HEK293 (cell line): ENCODE results near the gene DPF3.

Experiments used
- CTCF ChIA-PET: fragments of 350-600 bp; formaldehyde crosslinking; extraction: SDS; loops from one replicate; lab custom pipeline; 2021; ENCODE audit warnings: antibody characterized with exemption; lab: Yijun Ruan, JAX
- POLR2A ChIA-PET: fragments of 300-600 bp; formaldehyde crosslinking; extraction: SDS; loops from one replicate; lab custom pipeline; 2020; ENCODE audit warnings: antibody characterized with exemption, inconsistent platforms; lab: Yijun Ruan, JAX
- H3K27ac ChIP-seq: fragments of 200-500 bp; sonication (Bioruptor generic); 2 replicates; pipeline ENCODE4 v1.5.1; 2014; ENCODE audit warnings: low read depth, low read length, control low read depth, inconsistent platforms; ENCODE audit errors: extremely low read depth
- H3K36me3 ChIP-seq, 2 experiments: fragments of 200-500 bp in 1 of 2; sonication (Bioruptor generic) in 1 of 2; 1 replicate in 1 of 2; 2 replicates in 1 of 2; pipeline ENCODE4 v1.5.1; 2014 to 2017; ENCODE audit warnings: inconsistent platforms in 2 of 2, low read length in 2 of 2; ENCODE audit not compliant: control insufficient read depth in 2 of 2, insufficient read depth in 1 of 2
- H3K4me1 ChIP-seq: fragments of 200-500 bp; sonication (Bioruptor generic); 2 replicates; pipeline ENCODE4 v1.5.1; 2014; ENCODE audit warnings: mild to moderate bottlenecking, low read length, inconsistent platforms; ENCODE audit not compliant: control insufficient read depth, insufficient read depth
- H3K4me3 ChIP-seq: 2 replicates; pipeline ENCODE4 v1.5.1; 2011; ENCODE audit warnings: low read depth, mild to moderate bottlenecking, control low read depth, low read length, moderate library complexity
- H3K9me3 ChIP-seq: fragments of 200-500 bp; sonication (Bioruptor generic); 2 replicates; pipeline ENCODE4 v1.5.1; 2014; ENCODE audit warnings: low read depth, low read length, inconsistent platforms; ENCODE audit not compliant: control insufficient read depth, insufficient read depth
- BCL11A ChIP-seq: fragments of 450-650 bp; formaldehyde crosslinking; IDR thresholded peaks from 2 replicates; pipeline ENCODE4 v1.5.1; 2016; ENCODE audit warnings: low read depth, missing biosample characterization, missing genetic modification characterization
- EGR2 ChIP-seq: fragments of 450-650 bp; formaldehyde crosslinking; IDR thresholded peaks from 2 replicates; pipeline ENCODE4 v1.5.1; 2016; ENCODE audit warnings: low read depth, missing biosample characterization, missing genetic modification characterization
- KLF1 ChIP-seq: fragments of 450-650 bp; formaldehyde crosslinking; IDR thresholded peaks from 2 replicates; pipeline ENCODE4 v1.5.1; 2016; ENCODE audit warnings: missing biosample characterization, missing genetic modification characterization
- KLF10 ChIP-seq: fragments of 450-650 bp; IDR thresholded peaks from 2 replicates; pipeline ENCODE4 v1.5.1; 2018; ENCODE audit warnings: missing biosample characterization, mild to moderate bottlenecking, missing genetic modification characterization
- KLF17 ChIP-seq: fragments of 450-650 bp; formaldehyde crosslinking; IDR thresholded peaks from 2 replicates; pipeline ENCODE4 v1.5.1; 2016; ENCODE audit warnings: missing biosample characterization, missing genetic modification characterization
- MYNN ChIP-seq: fragments of 450-650 bp; formaldehyde crosslinking; IDR thresholded peaks from 2 replicates; pipeline ENCODE4 v1.5.1; 2016; ENCODE audit warnings: missing biosample characterization, missing genetic modification characterization, borderline replicate concordance
- OVOL3 ChIP-seq: fragments of 450-650 bp; formaldehyde crosslinking; IDR thresholded peaks from 2 replicates; pipeline ENCODE4 v1.5.1; 2016; ENCODE audit warnings: missing biosample characterization, missing genetic modification characterization
- PRDM4 ChIP-seq: fragments of 450-650 bp; formaldehyde crosslinking; IDR thresholded peaks from 2 replicates; pipeline ENCODE4 v1.5.1; 2017; ENCODE audit warnings: missing biosample characterization, missing genetic modification characterization
- YY2 ChIP-seq: fragments of 450-650 bp; formaldehyde crosslinking; IDR thresholded peaks from 2 replicates; pipeline ENCODE4 v1.5.1; 2016; ENCODE audit warnings: missing biosample characterization, missing genetic modification characterization
- ZBTB44 ChIP-seq: fragments of 450-650 bp; IDR thresholded peaks from 2 replicates; pipeline ENCODE4 v1.5.1; 2018; ENCODE audit warnings: missing biosample characterization, mild to moderate bottlenecking, missing genetic modification characterization
- ZFHX2 ChIP-seq: fragments of 450-650 bp; formaldehyde crosslinking; conservative IDR thresholded peaks from 2 replicates; pipeline ENCODE4 v1.5.1; 2016; ENCODE audit warnings: missing biosample characterization, missing genetic modification characterization
- ZNF140 ChIP-seq: fragments of 450-650 bp; formaldehyde crosslinking; IDR thresholded peaks from 2 replicates; pipeline ENCODE4 v1.5.1; 2016; ENCODE audit warnings: missing biosample characterization, missing genetic modification characterization
- ZNF18 ChIP-seq: fragments of 450-650 bp; formaldehyde crosslinking; IDR thresholded peaks from 2 replicates; pipeline ENCODE4 v1.5.1; 2016; ENCODE audit warnings: missing biosample characterization, missing genetic modification characterization
- ZNF24 ChIP-seq: fragments of 450-650 bp; formaldehyde crosslinking; IDR thresholded peaks from 2 replicates; pipeline ENCODE4 v1.5.1; 2016; ENCODE audit warnings: missing biosample characterization, missing genetic modification characterization
- ZNF335 ChIP-seq: fragments of 450-650 bp; formaldehyde crosslinking; conservative IDR thresholded peaks from 2 replicates; pipeline ENCODE4 v1.5.1; 2016; ENCODE audit warnings: missing biosample characterization, missing genetic modification characterization
- ZNF394 ChIP-seq: fragments of 450-650 bp; formaldehyde crosslinking; IDR thresholded peaks from 2 replicates; pipeline ENCODE4 v1.5.1; 2016; ENCODE audit warnings: missing biosample characterization, missing genetic modification characterization, mild to moderate bottlenecking, moderate library complexity, borderline replicate concordance
- ZNF398 ChIP-seq: fragments of 450-650 bp; formaldehyde crosslinking; IDR thresholded peaks from 2 replicates; pipeline ENCODE4 v1.5.1; 2017; ENCODE audit warnings: missing biosample characterization, missing genetic modification characterization
- ZNF544 ChIP-seq: fragments of 450-650 bp; formaldehyde crosslinking; IDR thresholded peaks from 2 replicates; pipeline ENCODE4 v1.5.0; 2017; ENCODE audit warnings: missing biosample characterization, missing genetic modification characterization
- ZNF621 ChIP-seq: fragments of 450-650 bp; formaldehyde crosslinking; IDR thresholded peaks from 2 replicates; pipeline ENCODE4 v1.5.1; 2017; ENCODE audit warnings: missing biosample characterization, missing genetic modification characterization
- ZNF677 ChIP-seq: fragments of 450-650 bp; IDR thresholded peaks from 2 replicates; pipeline ENCODE4 v1.5.0; 2018; ENCODE audit warnings: missing biosample characterization, mild to moderate bottlenecking, missing genetic modification characterization, moderate library complexity
- ZNF707 ChIP-seq: fragments of 450-650 bp; formaldehyde crosslinking; IDR thresholded peaks from 2 replicates; pipeline ENCODE4 v1.5.1; 2016; ENCODE audit warnings: missing biosample characterization, missing genetic modification characterization
- ZNF768 ChIP-seq: fragments of 450-650 bp; formaldehyde crosslinking; IDR thresholded peaks from 2 replicates; pipeline ENCODE4 v1.5.1; 2018; ENCODE audit warnings: missing biosample characterization, mild to moderate bottlenecking, missing genetic modification characterization
- ZNF791 ChIP-seq: fragments of 450-650 bp; formaldehyde crosslinking; IDR thresholded peaks from 2 replicates; pipeline ENCODE4 v1.5.1; 2016; ENCODE audit warnings: missing biosample characterization, missing genetic modification characterization
- ZNF792 ChIP-seq: fragments of 450-650 bp; formaldehyde crosslinking; IDR thresholded peaks from 2 replicates; pipeline ENCODE4 v1.5.1; 2016; ENCODE audit warnings: missing biosample characterization, missing genetic modification characterization
- ZNF830 ChIP-seq: fragments of 450-650 bp; IDR thresholded peaks from 2 replicates; pipeline ENCODE4 v1.5.0; 2018; ENCODE audit warnings: missing biosample characterization, missing genetic modification characterization, low read depth, mild to moderate bottlenecking, moderate library complexity
- ZSCAN18 ChIP-seq: fragments of 450-650 bp; formaldehyde crosslinking; IDR thresholded peaks from 2 replicates; pipeline ENCODE4 v1.5.1; 2016; ENCODE audit warnings: missing biosample characterization, missing genetic modification characterization
- ZSCAN23 ChIP-seq: fragments of 450-650 bp; formaldehyde crosslinking; IDR thresholded peaks from 2 replicates; pipeline ENCODE4 v1.5.1; 2016; ENCODE audit warnings: missing biosample characterization, missing genetic modification characterization

DPF3 gene

GRCh38 chr14:72892103-72892878 lies 1.6 kb downstream of the DPF3 start (continued):
- TF ChIP-seq ZNF18 (tag by site-specific recombination) (no peak), ZNF335 (no peak), MYNN (tag by site-specific recombination) (no peak), ZNF398 (no peak; the same call in 1 of the 2 replicates), ZNF544 (tag by site-specific recombination) (no peak)

GRCh38 chr14:72891666-72892102 lies 2.2 kb downstream of the DPF3 start:
- POLR2A ChIA-PET, result no interaction called here
- CTCF ChIA-PET, result interaction anchor here (0.6 to 1.0 kb wide), 2 partner anchors 132 to 375 kb away, joined by 3 to 7 read pairs; no protein-coding TSS in a partner anchor
- Histone ChIP-seq H3K4me3 (peak overlapping the region; percentile 81), H3K9me3 (no peaks in the 10 kb centered on the region), H3K4me1 (peaks cover 13% of the 10 kb centered on the region), H3K36me3 (no peaks in the 10 kb centered on the region), H3K27ac (no peak overlapping the region; the same call in 1 of the 2 replicates)
- TF ChIP-seq ZNF140 (no peak), ZNF394 (tag by site-specific recombination) (no peak), KLF17 (tag by site-specific recombination) (0 out of 2 replicates have a peak, but pooled peaks have one; percentile 25), PRDM4 (tag by site-specific recombination) (no peak), ZNF24 (no peak), ZSCAN23 (no peak), ZNF768 (tag by site-specific recombination) (no peak), BCL11A (tag by site-specific recombination) (no peak), ZNF677 (tag by site-specific recombination) (no peak), ZNF792 (tag by site-specific recombination) (no peak), ZBTB44 (tag by site-specific recombination) (no peak), ZSCAN18 (tag by site-specific recombination) (no peak), OVOL3 (tag by site-specific recombination) (no peak), YY2 (tag by site-specific recombination) (no peak), ZNF830 (tag by site-specific recombination) (no peak), ZFHX2 (tag by site-specific recombination) (peak; percentile 82), ZNF621 (tag by site-specific recombination) (no peak), KLF10 (tag by site-specific recombination) (no peak), ZNF791 (no peak), KLF1 (tag by site-specific recombination) (peak; percentile 52), ZNF707 (tag by site-specific recombination) (no peak), EGR2 (peak; percentile 60)
